OCI-LY3 (cell line): ENCODE data around the gene GNG13.

Source experiments
- H2AFZ ChIP-seq: fragments of 200-600, 300-600 bp; shearing (Covaris generic); 2 replicates; pipeline ENCODE4 v1.6.0; 2014; ENCODE audit warnings: antibody characterized with exemption, low read depth, low read length
- H3K27ac ChIP-seq: fragments of 200-600, 300-600 bp; sonication (generic); 2 replicates; pipeline ENCODE4 v1.5.1; 2014; ENCODE audit warnings: mild to moderate bottlenecking, low read length, moderate library complexity, mixed read lengths
- H3K27me3 ChIP-seq: fragments of 200-600, 300-600 bp; sonication (generic); 2 replicates; pipeline ENCODE4 v1.6.1; 2014; ENCODE audit warnings: low read depth, low read length, mixed read lengths
- H3K36me3 ChIP-seq: fragments of 200-600, 300-600 bp; sonication (generic); replicated peaks from 2 replicates; pipeline ENCODE3; 2014; ENCODE audit warnings: low read depth, low read length, mixed read lengths
- H3K4me1 ChIP-seq: fragments of 300-600, 200-600 bp; sonication (generic); 2 replicates; pipeline ENCODE4 v1.6.1; 2014; ENCODE audit warnings: low read length, mixed read lengths
- H3K4me2 ChIP-seq: fragments of 200-600, 300-600 bp; sonication (generic); 2 replicates; pipeline ENCODE4 v1.6.1; 2014; ENCODE audit warnings: low read length, mixed read lengths
- H3K4me3 ChIP-seq: fragments of 300-600, 200-600 bp; sonication (generic); 2 replicates; pipeline ENCODE4 v1.5.1; 2014; ENCODE audit warnings: antibody characterized with exemption, mild to moderate bottlenecking, low read length, moderate library complexity
- H3K79me2 ChIP-seq: fragments of 300-600, 200-600 bp; shearing (Covaris generic); 2 replicates; pipeline ENCODE4 v1.6.1; 2014; ENCODE audit warnings: mild to moderate bottlenecking, low read length, mixed read lengths
- H3K9ac ChIP-seq: fragments of 300-600, 200-600 bp; shearing (Covaris generic); 2 replicates; pipeline ENCODE4 v1.6.0; 2014; ENCODE audit warnings: mild to moderate bottlenecking, low read length, moderate library complexity
- H3K9me3 ChIP-seq: fragments of 200-600, 300-600 bp; shearing (Covaris generic); 2 replicates; pipeline ENCODE4 v1.6.1; 2014; ENCODE audit warnings: low read length, mixed read lengths; ENCODE audit not compliant: insufficient read depth
- H4K20me1 ChIP-seq: fragments of 200-600, 300-600 bp; sonication (generic); 2 replicates; pipeline ENCODE4 v1.6.1; 2016; ENCODE audit warnings: low read length, mixed read lengths; ENCODE audit not compliant: insufficient read depth
- EZH2phosphoT487 ChIP-seq: fragments of 200-600 bp; shearing (Covaris generic); IDR thresholded peaks from 2 replicates; pipeline ENCODE4 v1.6.1; 2018; ENCODE audit warnings: antibody characterized with exemption, mixed run types, low read depth
- TF ChIP-seq, protein P1 (sequence below): fragments of 200-600, 300-600 bp; sonication (generic); IDR thresholded peaks from 2 replicates; pipeline ENCODE4 v1.5.1; 2014; ENCODE audit warnings: antibody characterized with exemption, low read length, low read depth

GNG13 gene

DNA sequence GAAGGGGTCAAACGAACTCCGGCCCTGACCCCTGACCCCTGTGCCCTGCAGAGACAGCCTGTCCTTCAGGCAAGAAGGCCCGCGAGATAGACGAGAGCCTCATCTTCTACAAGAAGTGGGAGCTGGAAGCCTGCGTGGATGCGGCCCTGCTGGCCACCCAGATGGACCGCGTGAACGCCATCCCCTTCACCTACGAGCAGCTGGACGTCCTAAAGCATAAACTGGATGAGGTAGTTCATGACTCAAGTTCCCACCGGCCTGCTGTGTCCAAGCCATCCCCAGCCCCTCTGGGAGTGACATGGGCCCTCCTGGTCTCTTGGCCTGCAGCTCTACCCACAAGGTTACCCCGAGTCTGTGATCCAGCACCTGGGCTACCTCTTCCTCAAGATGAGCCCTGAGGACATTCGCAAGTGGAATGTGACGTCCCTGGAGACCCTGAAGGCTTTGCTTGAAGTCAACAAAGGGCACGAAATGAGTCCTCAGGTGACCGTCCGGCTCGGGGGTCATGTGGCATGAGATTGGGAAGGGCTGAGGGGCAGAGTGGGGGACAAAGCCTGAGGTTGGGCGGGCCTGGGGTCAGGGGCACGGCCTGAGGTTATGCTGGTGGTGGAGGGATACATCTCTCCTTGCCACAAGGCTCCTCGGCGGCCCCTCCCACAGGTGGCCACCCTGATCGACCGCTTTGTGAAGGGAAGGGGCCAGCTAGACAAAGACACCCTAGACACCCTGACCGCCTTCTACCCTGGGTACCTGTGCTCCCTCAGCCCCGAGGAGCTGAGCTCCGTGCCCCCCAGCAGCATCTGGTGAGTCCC lies 34.3 kb downstream of the GNG13 start:
- Histone ChIP-seq H2AFZ (no peak overlapping the region), H3K36me3 (no peaks in the 10 kb centered on the region), H4K20me1 (no peaks in the 10 kb centered on the region), H3K4me2 (no peak overlapping the region), H3K4me3 (no peak overlapping the region), H3K9me3 (no peaks in the 10 kb centered on the region), H3K79me2 (no peaks in the 10 kb centered on the region), H3K9ac (no peak overlapping the region), H3K4me1 (no peaks in the 10 kb centered on the region), H3K27ac (no peak overlapping the region), H3K27me3 (no peaks in the 10 kb centered on the region)
- TF ChIP-seq EZH2phosphoT487 = no peak
- TF ChIP-seq, protein P1, sequence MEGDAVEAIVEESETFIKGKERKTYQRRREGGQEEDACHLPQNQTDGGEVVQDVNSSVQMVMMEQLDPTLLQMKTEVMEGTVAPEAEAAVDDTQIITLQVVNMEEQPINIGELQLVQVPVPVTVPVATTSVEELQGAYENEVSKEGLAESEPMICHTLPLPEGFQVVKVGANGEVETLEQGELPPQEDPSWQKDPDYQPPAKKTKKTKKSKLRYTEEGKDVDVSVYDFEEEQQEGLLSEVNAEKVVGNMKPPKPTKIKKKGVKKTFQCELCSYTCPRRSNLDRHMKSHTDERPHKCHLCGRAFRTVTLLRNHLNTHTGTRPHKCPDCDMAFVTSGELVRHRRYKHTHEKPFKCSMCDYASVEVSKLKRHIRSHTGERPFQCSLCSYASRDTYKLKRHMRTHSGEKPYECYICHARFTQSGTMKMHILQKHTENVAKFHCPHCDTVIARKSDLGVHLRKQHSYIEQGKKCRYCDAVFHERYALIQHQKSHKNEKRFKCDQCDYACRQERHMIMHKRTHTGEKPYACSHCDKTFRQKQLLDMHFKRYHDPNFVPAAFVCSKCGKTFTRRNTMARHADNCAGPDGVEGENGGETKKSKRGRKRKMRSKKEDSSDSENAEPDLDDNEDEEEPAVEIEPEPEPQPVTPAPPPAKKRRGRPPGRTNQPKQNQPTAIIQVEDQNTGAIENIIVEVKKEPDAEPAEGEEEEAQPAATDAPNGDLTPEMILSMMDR = no peak

DNA sequence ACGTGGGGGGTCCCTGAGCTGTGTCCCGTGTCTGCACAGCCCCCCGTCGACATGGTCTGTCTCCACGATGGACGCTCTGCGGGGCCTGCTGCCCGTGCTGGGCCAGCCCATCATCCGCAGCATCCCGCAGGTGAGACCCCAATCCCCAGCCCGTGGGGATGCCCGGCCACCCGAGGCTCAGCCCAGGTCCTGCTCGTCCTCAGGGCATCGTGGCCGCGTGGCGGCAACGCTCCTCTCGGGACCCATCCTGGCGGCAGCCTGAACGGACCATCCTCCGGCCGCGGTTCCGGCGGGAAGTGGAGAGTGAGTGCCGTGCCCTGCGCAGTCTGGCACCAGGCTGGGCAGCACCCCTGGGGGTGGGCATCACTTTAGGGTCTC lies 35.1 kb downstream of the GNG13 start:
- H3K27me3 ChIP-seq = no peaks in the 10 kb centered on the region
- H4K20me1 ChIP-seq = no peaks in the 10 kb centered on the region
- H3K4me2 ChIP-seq = no peak overlapping the region
- no peaks in the 10 kb centered on the region for H3K4me1 ChIP-seq
- no peaks in the 10 kb centered on the region for H3K9me3 ChIP-seq
- no peak overlapping the region for H3K4me3 ChIP-seq
- no peak for TF ChIP-seq EZH2phosphoT487
- TF ChIP-seq, protein P1 = no peak
- no peak overlapping the region for H3K27ac ChIP-seq
- no peaks in the 10 kb centered on the region for H3K79me2 ChIP-seq
- H3K36me3 ChIP-seq = no peaks in the 10 kb centered on the region
- no peak overlapping the region for H2AFZ ChIP-seq
- H3K9ac ChIP-seq = no peak overlapping the region

DNA sequence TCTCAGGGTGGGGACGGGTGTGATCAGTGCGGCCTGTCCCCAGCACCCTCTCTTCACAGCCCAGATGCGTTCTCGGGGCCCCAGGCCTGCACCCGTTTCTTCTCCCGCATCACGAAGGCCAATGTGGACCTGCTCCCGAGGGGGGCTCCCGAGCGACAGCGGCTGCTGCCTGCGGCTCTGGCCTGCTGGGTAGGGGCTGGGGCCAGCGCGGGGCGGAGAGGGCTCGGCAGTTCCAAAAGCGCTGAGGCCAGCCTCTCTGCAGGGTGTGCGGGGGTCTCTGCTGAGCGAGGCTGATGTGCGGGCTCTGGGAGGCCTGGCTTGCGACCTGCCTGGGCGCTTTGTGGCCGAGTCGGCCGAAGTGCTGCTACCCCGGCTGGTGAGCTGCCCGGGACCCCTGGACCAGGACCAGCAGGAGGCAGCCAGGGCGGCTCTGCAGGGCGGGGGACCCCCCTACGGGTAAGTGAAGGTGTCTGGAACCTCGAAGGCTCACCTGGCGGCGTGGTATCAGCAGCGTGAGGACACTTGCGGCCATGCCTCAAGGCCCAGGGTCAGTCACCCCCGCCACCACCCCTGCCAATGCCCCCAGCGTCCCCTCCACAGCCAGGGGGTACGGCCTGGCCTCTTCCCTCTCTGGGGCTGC lies 35.6 kb downstream of the GNG13 start:
- Histone ChIP-seq H3K4me3 (no peak overlapping the region), H3K27ac (no peak overlapping the region), H3K4me1 (no peaks in the 10 kb centered on the region), H3K27me3 (no peaks in the 10 kb centered on the region), H4K20me1 (no peaks in the 10 kb centered on the region), H3K9ac (no peak overlapping the region), H2AFZ (no peak overlapping the region), H3K79me2 (no peaks in the 10 kb centered on the region), H3K4me2 (no peak overlapping the region), H3K9me3 (no peaks in the 10 kb centered on the region), H3K36me3 (no peaks in the 10 kb centered on the region)
- TF ChIP-seq, protein P1 = no peak
- no peak for TF ChIP-seq EZH2phosphoT487

DNA sequence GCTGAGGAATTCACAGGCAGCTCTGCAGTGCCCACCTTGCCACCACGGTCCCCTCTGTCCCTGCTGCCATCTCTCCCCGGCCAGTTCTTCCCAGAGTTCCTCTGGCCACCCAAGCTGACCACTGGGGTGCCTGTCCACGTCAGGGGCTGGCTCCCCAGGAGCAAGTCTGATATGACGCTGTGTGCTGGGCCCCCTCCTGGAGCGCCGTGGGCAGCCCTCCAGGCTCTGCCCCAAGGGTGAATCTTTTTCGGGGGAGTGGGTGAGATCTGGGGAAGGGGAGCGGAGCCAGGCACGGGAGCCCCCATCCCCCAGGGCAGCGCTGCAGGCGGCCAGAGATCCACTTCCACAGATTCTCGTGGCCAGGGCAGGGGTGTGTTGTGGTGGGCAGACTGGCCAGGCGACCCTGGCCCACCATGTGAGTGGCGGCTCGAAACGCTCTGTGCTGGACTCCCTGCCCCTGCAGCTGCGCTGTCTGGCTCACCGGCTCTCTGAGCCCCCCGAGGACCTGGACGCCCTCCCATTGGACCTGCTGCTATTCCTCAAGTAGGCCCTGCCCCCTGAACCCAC lies 36.3 kb downstream of the GNG13 start:
- H2AFZ ChIP-seq = no peak overlapping the region
- H4K20me1 ChIP-seq = no peaks in the 10 kb centered on the region
- no peak overlapping the region for H3K4me3 ChIP-seq
- no peaks in the 10 kb centered on the region for H3K79me2 ChIP-seq
- TF ChIP-seq, protein P1 = no peak
- no peak for TF ChIP-seq EZH2phosphoT487
- H3K36me3 ChIP-seq = no peaks in the 10 kb centered on the region
- no peaks in the 10 kb centered on the region for H3K27me3 ChIP-seq
- H3K4me1 ChIP-seq = no peaks in the 10 kb centered on the region
- H3K27ac ChIP-seq = no peak overlapping the region
- H3K4me2 ChIP-seq = no peak overlapping the region
- H3K9ac ChIP-seq = no peak overlapping the region
- H3K9me3 ChIP-seq = no peaks in the 10 kb centered on the region
